Activated naive CD8-positive, alpha-beta T cell treated with anti-CD3 and anti-CD28 coated beads, Interleukin-2, amount 50 U/mL, for 24 hours (primary cell): ENCODE data around the gene LY9.

ENCODE experiments used
- ATAC-seq: fragments of 150-1000 bp; cut with Tn5 transposase; one replicate; pipeline ENCODE4 v1.10.0; 2021
- DNase-seq: peaks from one replicate; pipeline ENCODE4 v3.0.0; 2021
- H3K27ac Mint-ChIP-seq: one replicate; pipeline ENCODE4 v1.8.0; 2021; ENCODE audit warnings: mild to moderate bottlenecking, mixed read lengths
- H3K27me3 Mint-ChIP-seq: one replicate; pipeline ENCODE4 v1.8.0; 2021; ENCODE audit warnings: mixed read lengths
- H3K36me3 Mint-ChIP-seq: one replicate; pipeline ENCODE4 v1.8.0; 2021; ENCODE audit warnings: low read depth, mixed read lengths
- H3K4me1 Mint-ChIP-seq: one replicate; pipeline ENCODE4 v1.8.0; 2021; ENCODE audit warnings: mixed read lengths
- H3K4me3 Mint-ChIP-seq: one replicate; pipeline ENCODE4 v1.8.0; 2021; ENCODE audit warnings: mild to moderate bottlenecking, moderate library complexity, mixed read lengths
- H3K9me3 Mint-ChIP-seq: one replicate; pipeline ENCODE4 v1.8.0; 2021; ENCODE audit warnings: mixed read lengths

The LY9 gene

GRCh38 chr1:160850541-160850940, 54.6 kb downstream of the LY9 start:
- Mint-ChIP-seq H3K9me3 (no peaks in the 10 kb centered on the region), H3K27me3 (no peaks in the 10 kb centered on the region), H3K4me1 (peaks cover 9% of the 10 kb centered on the region), H3K4me3 (no peak overlapping the region), H3K27ac (no peak overlapping the region), H3K36me3 (peaks cover 2% of the 10 kb centered on the region)
- DNase-seq (no peak), ATAC-seq (no peak)

GRCh38 chr1:160850993-160851392, 55.0 kb downstream of the LY9 start:
- no peak overlapping the region for H3K27ac Mint-ChIP-seq
- H3K4me3 Mint-ChIP-seq = no peak overlapping the region
- H3K4me1 Mint-ChIP-seq = peaks cover 9% of the 10 kb centered on the region
- no peaks in the 10 kb centered on the region for H3K9me3 Mint-ChIP-seq
- no peaks in the 10 kb centered on the region for H3K27me3 Mint-ChIP-seq
- ATAC-seq (no peak), DNase-seq (no peak)
- peaks cover 2% of the 10 kb centered on the region for H3K36me3 Mint-ChIP-seq

- Mint-ChIP-seq H3K27me3 (no peaks in the 10 kb centered on the region), H3K36me3 (peaks cover 2% of the 10 kb centered on the region), H3K9me3 (no peaks in the 10 kb centered on the region), H3K4me3 (no peak overlapping the region), H3K27ac (no peak overlapping the region), H3K4me1 (peaks cover 9% of the 10 kb centered on the region)
- no peak for ATAC-seq
- no peak for DNase-seq
These were observed 57.0 kb downstream of the LY9 start for GRCh38 chr1:160853014-160853413.

GRCh38 chr1:160853754-160854153, 57.8 kb downstream of the LY9 start:
- Mint-ChIP-seq H3K27me3 (no peaks in the 10 kb centered on the region), H3K9me3 (no peaks in the 10 kb centered on the region), H3K4me1 (peaks cover 10% of the 10 kb centered on the region), H3K4me3 (no peak overlapping the region), H3K36me3 (peaks cover 2% of the 10 kb centered on the region), H3K27ac (no peak overlapping the region)
- ATAC-seq (no peak), DNase-seq (no peak)

GRCh38 chr1:160855181-160855981, 59.4 kb downstream of the LY9 start:
- DNase-seq (peak; percentile 37), ATAC-seq (peak; percentile 72)
- Mint-ChIP-seq H3K27ac (no peak overlapping the region), H3K36me3 (peaks cover 2% of the 10 kb centered on the region), H3K4me1 (peaks cover 10% of the 10 kb centered on the region), H3K4me3 (no peak overlapping the region), H3K9me3 (no peaks in the 10 kb centered on the region), H3K27me3 (no peaks in the 10 kb centered on the region)

- Mint-ChIP-seq H3K9me3 (no peaks in the 10 kb centered on the region), H3K27me3 (peaks cover 5% of the 10 kb centered on the region), H3K27ac (no peak overlapping the region), H3K4me1 (peaks cover 24% of the 10 kb centered on the region), H3K4me3 (no peak overlapping the region), H3K36me3 (peaks cover 1% of the 10 kb centered on the region)
- ATAC-seq (no peak), DNase-seq (no peak)
These were observed 62.1 kb downstream of the LY9 start for GRCh38 chr1:160858097-160858496.

- DNase-seq = no peak
- Mint-ChIP-seq H3K27me3 (peaks cover 5% of the 10 kb centered on the region), H3K4me3 (no peak overlapping the region), H3K9me3 (no peaks in the 10 kb centered on the region), H3K36me3 (no peaks in the 10 kb centered on the region), H3K4me1 (peaks cover 26% of the 10 kb centered on the region), H3K27ac (no peak overlapping the region)
- no peak for ATAC-seq
These were observed 62.5 kb downstream of the LY9 start for GRCh38 chr1:160858507-160858906.

GRCh38 chr1:160859166-160859565, 63.2 kb downstream of the LY9 start:
- H3K27ac Mint-ChIP-seq = no peak overlapping the region
- H3K27me3 Mint-ChIP-seq = peaks cover 5% of the 10 kb centered on the region
- H3K4me3 Mint-ChIP-seq = no peak overlapping the region
- H3K9me3 Mint-ChIP-seq = no peaks in the 10 kb centered on the region
- no peaks in the 10 kb centered on the region for H3K36me3 Mint-ChIP-seq
- peaks cover 29% of the 10 kb centered on the region for H3K4me1 Mint-ChIP-seq
- ATAC-seq (no peak), DNase-seq (no peak)

GRCh38 chr1:160860840-160861505, 65.0 kb downstream of the LY9 start:
- Mint-ChIP-seq H3K4me3 (peak overlapping the region; percentile 10), H3K27ac (no peak overlapping the region), H3K27me3 (peaks cover 5% of the 10 kb centered on the region), H3K9me3 (no peaks in the 10 kb centered on the region), H3K36me3 (no peaks in the 10 kb centered on the region), H3K4me1 (peaks cover 36% of the 10 kb centered on the region)
- no peak for ATAC-seq
- no peak for DNase-seq

GRCh38 chr1:160862203-160863060, 66.5 kb downstream of the LY9 start, which contains the start of gene CD244:
Gene CD244, minus strand, starts transcription at chr1:160862887. Its CDS starts 210 bp downstream, at chr1:160862677.
- H3K27me3 Mint-ChIP-seq = peaks cover 5% of the 10 kb centered on the region
- H3K4me1 Mint-ChIP-seq = peaks cover 37% of the 10 kb centered on the region
- H3K9me3 Mint-ChIP-seq = no peaks in the 10 kb centered on the region
- ATAC-seq = peak; percentile 100
- H3K4me3 Mint-ChIP-seq = peak within 1 kb of the TSS; percentile 53
- H3K27ac Mint-ChIP-seq = peak within 1 kb of the TSS; percentile 74
- peak; percentile 71 for DNase-seq
- H3K36me3 Mint-ChIP-seq = no peaks in the 10 kb centered on the region

- ATAC-seq (no peak), DNase-seq (no peak)
- Mint-ChIP-seq H3K4me1 (peaks cover 42% of the 10 kb centered on the region), H3K27ac (peak overlapping the region; percentile 74), H3K9me3 (no peaks in the 10 kb centered on the region), H3K27me3 (peaks cover 5% of the 10 kb centered on the region), H3K4me3 (peak overlapping the region; percentile 12), H3K36me3 (no peaks in the 10 kb centered on the region)
These were observed 67.2 kb downstream of the LY9 start for GRCh38 chr1:160863061-160863773.

GRCh38 chr1:160863774-160864131, 67.8 kb downstream of the LY9 start:
- Mint-ChIP-seq H3K4me3 (no peak overlapping the region), H3K9me3 (no peaks in the 10 kb centered on the region), H3K36me3 (no peaks in the 10 kb centered on the region), H3K27ac (peak overlapping the region; percentile 43), H3K27me3 (peaks cover 5% of the 10 kb centered on the region), H3K4me1 (peaks cover 43% of the 10 kb centered on the region)
- ATAC-seq = no peak
- DNase-seq = no peak

- H3K27ac Mint-ChIP-seq = peak overlapping the region; percentile 43
- no peak for ATAC-seq
These were observed 68.2 kb downstream of the LY9 start for GRCh38 chr1:160864173-160864572.

GRCh38 chr1:160865337-160865736, 69.4 kb downstream of the LY9 start:
- H3K36me3 Mint-ChIP-seq = no peaks in the 10 kb centered on the region
- H3K9me3 Mint-ChIP-seq = no peaks in the 10 kb centered on the region
- H3K27me3 Mint-ChIP-seq = peaks cover 5% of the 10 kb centered on the region
- no peak overlapping the region for H3K27ac Mint-ChIP-seq
- peaks cover 43% of the 10 kb centered on the region for H3K4me1 Mint-ChIP-seq
- ATAC-seq (no peak), DNase-seq (no peak)
- no peak overlapping the region for H3K4me3 Mint-ChIP-seq

More at GRCh38 chr1:160864173-160864572, 68.2 kb downstream of the LY9 start:
- no peak for DNase-seq
- no peaks in the 10 kb centered on the region for H3K36me3 Mint-ChIP-seq
- peaks cover 5% of the 10 kb centered on the region for H3K27me3 Mint-ChIP-seq
- no peaks in the 10 kb centered on the region for H3K9me3 Mint-ChIP-seq
- H3K4me1 Mint-ChIP-seq = peaks cover 43% of the 10 kb centered on the region
- H3K4me3 Mint-ChIP-seq = no peak overlapping the region
